Trophoblast cell (in vitro differentiated cells and primary cell): ENCODE results near the gene ARPC2.

Experiments used
- DNase-seq, 2 donors: peaks; one replicate each; pipeline ENCODE4 v3.0.0-alpha.2; 2016
- H2AFZ ChIP-seq: 2 replicates; pipeline ENCODE4 v1.6.1; 2013; ENCODE audit warnings: low read length, moderate library complexity, mild to moderate bottlenecking; ENCODE audit not compliant: insufficient read depth, poor library complexity
- H2AK5ac ChIP-seq: 2 replicates; pipeline ENCODE4 v1.6.1; 2013; ENCODE audit warnings: mild to moderate bottlenecking, low read length
- H2BK120ac ChIP-seq: 2 replicates; pipeline ENCODE4 v1.6.1; 2013; ENCODE audit warnings: low read length, mild to moderate bottlenecking, moderate library complexity; ENCODE audit not compliant: insufficient read depth, poor library complexity
- H2BK12ac ChIP-seq: 2 replicates; pipeline ENCODE4 v1.6.1; 2013; ENCODE audit warnings: mild to moderate bottlenecking, low read length, moderate library complexity
- H2BK5ac ChIP-seq: 2 replicates; pipeline ENCODE4 v1.6.1; 2013; ENCODE audit warnings: low read length, low read depth, moderate library complexity, mild to moderate bottlenecking; ENCODE audit not compliant: poor library complexity
- H3K14ac ChIP-seq: 2 replicates; pipeline ENCODE4 v1.6.1; 2013; ENCODE audit warnings: mild to moderate bottlenecking, low read length
- H3K18ac ChIP-seq: 2 replicates; pipeline ENCODE4 v1.6.1; 2013; ENCODE audit warnings: mild to moderate bottlenecking, low read length
- H3K23ac ChIP-seq: 2 replicates; pipeline ENCODE4 v1.6.1; 2013; ENCODE audit warnings: low read length
- H3K27ac ChIP-seq: 2 replicates; pipeline ENCODE4 v1.5.1; 2013; ENCODE audit warnings: low read depth, mild to moderate bottlenecking, inconsistent platforms, low read length, moderate library complexity
- H3K27me3 ChIP-seq: 2 replicates; pipeline ENCODE4 v1.6.1; 2013; ENCODE audit warnings: inconsistent platforms, mild to moderate bottlenecking, low read length, moderate library complexity; ENCODE audit not compliant: insufficient read depth
- H3K36me3 ChIP-seq, 2 experiments: 1 replicate in 1 of 2; 2 replicates in 1 of 2; pipeline ENCODE4 v1.6.1; 2013; ENCODE audit warnings: low read length in 2 of 2, mild to moderate bottlenecking in 2 of 2, moderate library complexity in 1 of 2; ENCODE audit not compliant: insufficient read depth in 2 of 2, control insufficient read depth in 1 of 2
- H3K4ac ChIP-seq: 2 replicates; pipeline ENCODE4 v1.6.1; 2013; ENCODE audit warnings: low read depth, mild to moderate bottlenecking, low read length, moderate library complexity
- H3K4me1 ChIP-seq, 2 experiments: 1 replicate in 1 of 2; 2 replicates in 1 of 2; pipeline ENCODE4 v1.6.1; 2013; ENCODE audit warnings: low read length in 2 of 2, mild to moderate bottlenecking in 2 of 2, moderate library complexity in 1 of 2; ENCODE audit not compliant: insufficient read depth in 2 of 2, control insufficient read depth in 1 of 2
- H3K4me2 ChIP-seq: 2 replicates; pipeline ENCODE4 v1.6.1; 2013; ENCODE audit warnings: inconsistent platforms, mild to moderate bottlenecking, low read length, moderate library complexity
- H3K4me3 ChIP-seq: 2 replicates; pipeline ENCODE4 v1.5.1; 2013; ENCODE audit warnings: mild to moderate bottlenecking, low read depth, low read length, inconsistent platforms
- H3K79me1 ChIP-seq: one replicate; pipeline ENCODE4 v1.6.1; 2013; ENCODE audit warnings: low read length
- H3K79me2 ChIP-seq: 2 replicates; pipeline ENCODE4 v1.6.1; 2013; ENCODE audit warnings: low read length, mild to moderate bottlenecking; ENCODE audit not compliant: control insufficient read depth, insufficient read depth, poor library complexity
- H3K9ac ChIP-seq: 2 replicates; pipeline ENCODE4 v1.6.1; 2013; ENCODE audit warnings: mild to moderate bottlenecking, low read length
- H3K9me3 ChIP-seq: 2 replicates; pipeline ENCODE4 v1.6.1; 2013; ENCODE audit warnings: low read depth, mild to moderate bottlenecking, control low read depth, inconsistent platforms, low read length; ENCODE audit not compliant: insufficient read depth
- H4K12ac ChIP-seq: 2 replicates; pipeline ENCODE4 v1.6.1; 2013; ENCODE audit warnings: low read depth, mild to moderate bottlenecking, low read length, moderate library complexity
- H4K8ac ChIP-seq: 2 replicates; pipeline ENCODE4 v1.6.1; 2013; ENCODE audit warnings: low read depth, mild to moderate bottlenecking, low read length, moderate library complexity
- H4K91ac ChIP-seq: one replicate; pipeline ENCODE4 v1.6.1; 2013; ENCODE audit warnings: low read depth, mild to moderate bottlenecking, low read length, moderate library complexity
- WGBS: extraction: QIAGEN DNeasy Blood & Tissue Kit; methylation state at CpG from one replicate; pipeline ENCODE4 v1.1.7; 2013; ENCODE audit warnings: missing lambda C conversion rate; ENCODE audit not compliant: insufficient read length, insufficient coverage; ENCODE audit errors: extremely low coverage; 5-methylcytosine and 5-hydroxymethylcytosine counted together

The ARPC2 gene

GRCh38 chr2:218196974-218197373, 20.0 kb upstream of the ARPC2 start:
- Histone ChIP-seq H3K14ac (no peak overlapping the region), H2BK120ac (no peak overlapping the region), H3K27ac (no peak overlapping the region), H3K18ac (no peak overlapping the region), H3K4ac (no peak overlapping the region), H2BK12ac (no peak overlapping the region), H4K8ac (no peak overlapping the region), H3K4me2 (no peak overlapping the region), H4K91ac (no peak overlapping the region), H3K9ac (no peak overlapping the region), H3K79me1 (no peaks in the 10 kb centered on the region), H2AFZ (no peak overlapping the region), H4K12ac (no peak overlapping the region), H2BK5ac (no peak overlapping the region), H3K23ac (no peak overlapping the region), H3K4me1 (no peaks in the 10 kb centered on the region), H3K79me2 (no peaks in the 10 kb centered on the region), H2AK5ac (no peak overlapping the region), H3K27me3 (no peaks in the 10 kb centered on the region), H3K36me3 (no peaks in the 10 kb centered on the region), H3K9me3 (no peaks in the 10 kb centered on the region), H3K4me3 (no peak overlapping the region)
- WGBS, result no CpG with 5 or more reads among the region's 4 CpGs
- DNase-seq, result no peak

GRCh38 chr2:218202266-218202665, 14.7 kb upstream of the ARPC2 start:
- Histone ChIP-seq H3K14ac (no peak overlapping the region), H3K27me3 (no peaks in the 10 kb centered on the region), H3K4ac (no peak overlapping the region), H3K18ac (no peak overlapping the region), H4K12ac (no peak overlapping the region), H3K79me2 (no peaks in the 10 kb centered on the region), H2AK5ac (no peak overlapping the region), H2BK120ac (no peak overlapping the region), H4K8ac (no peak overlapping the region), H3K23ac (no peak overlapping the region), H2BK5ac (no peak overlapping the region), H4K91ac (no peak overlapping the region), H3K4me1 (no peaks in the 10 kb centered on the region), H3K4me2 (no peak overlapping the region), H3K4me3 (no peak overlapping the region), H3K9me3 (no peaks in the 10 kb centered on the region), H3K79me1 (no peaks in the 10 kb centered on the region), H2BK12ac (no peak overlapping the region), H3K9ac (no peak overlapping the region), H3K27ac (no peak overlapping the region), H3K36me3 (no peaks in the 10 kb centered on the region), H2AFZ (no peak overlapping the region)
- WGBS, result no CpG with 5 or more reads among the region's 3 CpGs
- no peak for DNase-seq

- WGBS, result no CpG with 5 or more reads among the region's 3 CpGs
- H2BK5ac ChIP-seq, result no peak overlapping the region
- H3K9ac ChIP-seq, result no peak overlapping the region
- H3K18ac ChIP-seq, result no peak overlapping the region
- no peaks in the 10 kb centered on the region for H3K27me3 ChIP-seq
- no peaks in the 10 kb centered on the region for H3K9me3 ChIP-seq
- no peak overlapping the region for H3K14ac ChIP-seq
- H4K12ac ChIP-seq, result no peak overlapping the region
- no peak for DNase-seq
- H2AFZ ChIP-seq, result no peak overlapping the region
- H3K27ac ChIP-seq, result no peak overlapping the region
- H4K8ac ChIP-seq, result no peak overlapping the region
- no peak overlapping the region for H2BK120ac ChIP-seq
- no peaks in the 10 kb centered on the region for H3K4me1 ChIP-seq
- no peak overlapping the region for H2AK5ac ChIP-seq
- H3K4me2 ChIP-seq, result no peak overlapping the region
- no peaks in the 10 kb centered on the region for H3K36me3 ChIP-seq
- H3K4me3 ChIP-seq, result no peak overlapping the region
- no peak overlapping the region for H2BK12ac ChIP-seq
- no peaks in the 10 kb centered on the region for H3K79me2 ChIP-seq
- H3K79me1 ChIP-seq, result no peaks in the 10 kb centered on the region
- no peak overlapping the region for H3K23ac ChIP-seq
- no peak overlapping the region for H3K4ac ChIP-seq
- H4K91ac ChIP-seq, result no peak overlapping the region
These were observed 7.9 kb upstream of the ARPC2 start for GRCh38 chr2:218209078-218209477.

GRCh38 chr2:218214116-218214515, 2.9 kb upstream of the ARPC2 start:
- no peak overlapping the region for H3K23ac ChIP-seq
- no peak overlapping the region for H3K4me3 ChIP-seq
- H3K79me2 ChIP-seq, result peaks cover 14% of the 10 kb centered on the region
- no CpG with 5 or more reads among the region's 1 CpG for WGBS
- H3K79me1 ChIP-seq, result peaks cover 13% of the 10 kb centered on the region
- H3K9me3 ChIP-seq, result no peaks in the 10 kb centered on the region
- H2BK12ac ChIP-seq, result no peak overlapping the region
- no peak overlapping the region for H3K14ac ChIP-seq
- no peak overlapping the region for H3K27ac ChIP-seq
- no peak overlapping the region for H4K91ac ChIP-seq
- H3K27me3 ChIP-seq, result no peaks in the 10 kb centered on the region
- no peak overlapping the region for H3K4ac ChIP-seq
- DNase-seq, result no peak
- no peak overlapping the region for H3K9ac ChIP-seq
- H3K18ac ChIP-seq, result no peak overlapping the region
- H3K4me1 ChIP-seq, result peaks cover 0 to 3% of the 10 kb centered on the region in 2 experiments
- H2BK5ac ChIP-seq, result no peak overlapping the region
- H3K36me3 ChIP-seq, result no peaks in the 10 kb centered on the region
- H4K12ac ChIP-seq, result no peak overlapping the region
- H2BK120ac ChIP-seq, result no peak overlapping the region
- no peak overlapping the region for H3K4me2 ChIP-seq
- H4K8ac ChIP-seq, result no peak overlapping the region
- H2AK5ac ChIP-seq, result no peak overlapping the region
- no peak overlapping the region for H2AFZ ChIP-seq
